RWPE2 (cell line): ENCODE results near the gene PTPRK.

Experiments
- ATAC-seq: fragments of 200-7000 bp; cut with Tn5 transposase; 3 replicates; pipeline ENCODE4 v1.9.1; 2021; ENCODE audit warnings: low read depth
- DNase-seq: peaks from one replicate; pipeline ENCODE4 v3.0.0-alpha.2; 2020; ENCODE audit warnings: low spot score
- H3K27ac ChIP-seq: fragments of 450-650 bp; 2 replicates; pipeline ENCODE4 v1.5.1; 2017; ENCODE audit warnings: mild to moderate bottlenecking; ENCODE audit not compliant: poor library complexity, severe bottlenecking
- H3K27me3 ChIP-seq: fragments of 250-450 bp; sonication (Bioruptor Pico); 2 replicates; pipeline ENCODE4 v1.5.1; 2021; ENCODE audit warnings: mild to moderate bottlenecking, moderate library complexity; ENCODE audit not compliant: insufficient read depth, poor library complexity, severe bottlenecking
- H3K36me3 ChIP-seq: fragments of 250-450 bp; sonication (Bioruptor Pico); 2 replicates; pipeline ENCODE4 v1.5.1; 2020; ENCODE audit warnings: low read depth, mild to moderate bottlenecking, moderate library complexity
- H3K4me1 ChIP-seq: fragments of 250-450 bp; sonication (Bioruptor Pico); 2 replicates; pipeline ENCODE4 v1.5.1; 2021; ENCODE audit warnings: mild to moderate bottlenecking, moderate library complexity; ENCODE audit not compliant: insufficient read depth, poor library complexity, severe bottlenecking
- H3K4me3 ChIP-seq: fragments of 250-450 bp; sonication (Bioruptor Pico); 2 replicates; pipeline ENCODE4 v1.5.1; 2021; ENCODE audit warnings: mild to moderate bottlenecking, moderate library complexity; ENCODE audit not compliant: severe bottlenecking
- H3K9me3 ChIP-seq: fragments of 250-450 bp; sonication (Bioruptor Pico); 2 replicates; pipeline ENCODE4 v1.5.1; 2021; ENCODE audit warnings: mild to moderate bottlenecking, moderate library complexity; ENCODE audit not compliant: severe bottlenecking
- TF ChIP-seq, protein P1 (sequence below): fragments of 450-650 bp; IDR thresholded peaks from one replicate; pipeline ENCODE4 v1.5.1; 2017; ENCODE audit warnings: mild to moderate bottlenecking, moderate library complexity; ENCODE audit not compliant: poor library complexity, severe bottlenecking

PTPRK gene

GRCh38 chr6:128063850-128064539 lies 456.4 kb downstream of the PTPRK start:
- H3K27me3 ChIP-seq: no peaks in the 10 kb centered on the region
- peaks cover 38% of the 10 kb centered on the region for H3K36me3 ChIP-seq
- TF ChIP-seq, protein P1, sequence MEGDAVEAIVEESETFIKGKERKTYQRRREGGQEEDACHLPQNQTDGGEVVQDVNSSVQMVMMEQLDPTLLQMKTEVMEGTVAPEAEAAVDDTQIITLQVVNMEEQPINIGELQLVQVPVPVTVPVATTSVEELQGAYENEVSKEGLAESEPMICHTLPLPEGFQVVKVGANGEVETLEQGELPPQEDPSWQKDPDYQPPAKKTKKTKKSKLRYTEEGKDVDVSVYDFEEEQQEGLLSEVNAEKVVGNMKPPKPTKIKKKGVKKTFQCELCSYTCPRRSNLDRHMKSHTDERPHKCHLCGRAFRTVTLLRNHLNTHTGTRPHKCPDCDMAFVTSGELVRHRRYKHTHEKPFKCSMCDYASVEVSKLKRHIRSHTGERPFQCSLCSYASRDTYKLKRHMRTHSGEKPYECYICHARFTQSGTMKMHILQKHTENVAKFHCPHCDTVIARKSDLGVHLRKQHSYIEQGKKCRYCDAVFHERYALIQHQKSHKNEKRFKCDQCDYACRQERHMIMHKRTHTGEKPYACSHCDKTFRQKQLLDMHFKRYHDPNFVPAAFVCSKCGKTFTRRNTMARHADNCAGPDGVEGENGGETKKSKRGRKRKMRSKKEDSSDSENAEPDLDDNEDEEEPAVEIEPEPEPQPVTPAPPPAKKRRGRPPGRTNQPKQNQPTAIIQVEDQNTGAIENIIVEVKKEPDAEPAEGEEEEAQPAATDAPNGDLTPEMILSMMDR: no peak
- DNase-seq: no peak
- no peak overlapping the region for H3K4me3 ChIP-seq
- no peak for ATAC-seq
- H3K27ac ChIP-seq: no peak overlapping the region
- H3K9me3 ChIP-seq: no peaks in the 10 kb centered on the region
- no peaks in the 10 kb centered on the region for H3K4me1 ChIP-seq

DNA sequence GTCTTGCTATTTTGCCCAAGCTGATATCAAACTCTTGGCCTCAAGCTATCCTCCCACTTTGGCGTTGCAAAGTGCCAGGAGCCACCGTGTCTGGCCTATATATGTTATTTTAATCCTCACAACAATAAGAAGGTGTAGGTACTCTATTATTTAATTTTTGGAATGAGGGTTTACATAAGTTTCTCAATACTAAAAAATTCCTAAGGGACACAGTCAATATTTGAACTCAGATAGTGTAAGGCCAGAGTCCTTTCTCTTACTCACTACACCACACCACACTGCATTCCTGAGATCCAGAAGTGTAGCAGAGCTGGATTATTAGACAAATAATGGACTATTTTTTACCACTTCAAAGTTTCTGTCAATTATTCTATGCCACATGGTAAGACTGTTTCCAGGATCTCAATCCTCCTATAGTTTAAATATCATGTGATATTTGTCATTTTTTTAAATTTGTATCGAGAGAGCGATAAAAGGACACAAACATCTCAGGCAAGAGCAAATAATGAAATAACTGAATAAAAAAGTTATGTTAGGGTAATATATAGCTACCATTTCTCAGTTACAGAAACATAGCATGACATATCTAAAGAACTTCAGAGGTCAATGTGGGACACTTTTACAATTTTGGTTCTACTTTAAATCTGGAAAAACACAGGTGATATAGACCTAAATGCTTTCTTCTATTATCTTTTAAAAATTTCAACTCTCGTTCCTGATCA lies 457.4 kb downstream of the PTPRK start:
- no peak for DNase-seq
- TF ChIP-seq, protein P1: no peak
- Histone ChIP-seq H3K27ac (no peak overlapping the region), H3K36me3 (peaks cover 42% of the 10 kb centered on the region), H3K4me3 (no peak overlapping the region), H3K27me3 (no peaks in the 10 kb centered on the region), H3K4me1 (no peaks in the 10 kb centered on the region), H3K9me3 (no peaks in the 10 kb centered on the region)
- ATAC-seq: peak; percentile 46; the same call in 1 of the 3 replicates

DNA sequence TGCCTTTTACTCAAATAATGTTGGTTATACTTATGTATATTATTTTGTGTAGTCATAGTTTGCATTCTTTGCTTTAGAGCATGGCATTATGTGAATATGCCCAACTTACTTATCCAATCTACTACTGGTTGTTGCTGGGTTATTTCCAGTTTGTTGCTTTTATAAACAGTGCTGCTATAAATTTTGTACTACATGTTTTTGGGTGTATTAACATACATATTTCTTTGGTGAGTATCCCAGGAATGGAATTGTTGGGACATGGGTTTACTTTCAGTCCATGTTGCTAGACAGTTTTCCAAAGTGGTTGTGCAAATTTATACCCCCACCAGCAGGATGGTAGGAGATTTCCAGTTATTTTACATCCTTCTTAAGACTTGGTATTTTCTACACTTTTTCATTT lies 462.5 kb downstream of the PTPRK start:
- DNase-seq: no peak
- Histone ChIP-seq H3K36me3 (peaks cover 44% of the 10 kb centered on the region), H3K9me3 (no peaks in the 10 kb centered on the region), H3K27me3 (no peaks in the 10 kb centered on the region), H3K4me1 (no peaks in the 10 kb centered on the region), H3K4me3 (no peak overlapping the region), H3K27ac (no peak overlapping the region)
- TF ChIP-seq, protein P1: no peak
- no peak; the same call in 2 of the 3 replicates for ATAC-seq

DNA sequence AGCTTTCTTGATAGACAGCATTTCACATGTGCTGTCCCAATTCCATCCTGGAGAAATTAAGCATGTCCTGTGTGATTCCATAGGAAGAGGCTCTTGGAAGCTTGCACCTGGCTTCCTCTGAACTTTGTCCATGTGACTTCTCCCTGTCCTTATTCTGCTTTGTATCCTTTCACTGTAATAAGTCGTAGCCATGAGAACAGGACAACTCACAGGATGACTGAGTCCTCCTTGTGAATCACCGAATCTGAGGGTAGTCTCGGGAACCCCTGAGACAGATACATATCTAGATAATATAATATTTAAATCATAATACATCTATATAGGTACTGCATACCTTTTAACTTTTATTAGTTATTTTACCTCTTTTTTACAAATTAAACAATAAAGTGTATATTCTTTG lies 462.9 kb downstream of the PTPRK start:
- Histone ChIP-seq H3K9me3 (no peaks in the 10 kb centered on the region), H3K27ac (no peak overlapping the region), H3K4me1 (no peaks in the 10 kb centered on the region), H3K27me3 (no peaks in the 10 kb centered on the region), H3K4me3 (no peak overlapping the region), H3K36me3 (peaks cover 44% of the 10 kb centered on the region)
- TF ChIP-seq, protein P1: no peak
- DNase-seq (no peak), ATAC-seq (peak; percentile 17; the same call in 1 of the 3 replicates)

- no peak for ATAC-seq
- Histone ChIP-seq H3K9me3 (no peaks in the 10 kb centered on the region), H3K4me3 (no peak overlapping the region), H3K27ac (no peak overlapping the region), H3K4me1 (no peaks in the 10 kb centered on the region), H3K36me3 (peaks cover 41% of the 10 kb centered on the region), H3K27me3 (no peaks in the 10 kb centered on the region)
- DNase-seq: no peak
- TF ChIP-seq, protein P1: no peak
Observed at GRCh38 chr6:128053109-128053508, 467.3 kb downstream of the PTPRK start.
